ENCODE measurements around the gene CD99. TPM values are rescaled to one million over a fixed set of nuclear protein-coding genes. Genes with fewer than 3 reads are reported as not detected.

CD99 gene
- total and polyA plus RNA-seq, 9 of the 15 experiments (the other 6 are each of a cell fraction or from before 2014, with no cell fraction given) = 5.0 to 55.3 (median 34.5) TPM

DNA sequence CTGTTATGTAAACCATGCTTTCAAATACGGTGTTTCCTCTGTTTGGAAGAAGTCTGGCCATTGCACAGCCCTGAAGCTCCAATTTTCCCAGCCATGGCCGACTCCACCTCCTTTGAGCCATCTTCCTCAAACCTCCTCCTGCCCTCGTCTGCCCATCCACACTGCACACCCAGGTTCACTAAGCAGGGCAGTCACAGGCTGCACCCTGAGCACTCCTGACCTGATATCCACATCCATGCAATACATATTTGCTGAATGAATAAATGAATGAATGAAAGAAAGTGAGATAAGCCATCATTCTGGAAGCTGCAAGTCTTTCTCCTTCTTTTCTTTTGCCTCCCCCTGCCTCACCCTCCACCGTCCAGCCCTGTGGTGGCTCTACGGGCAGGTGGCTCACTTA, 83.0 kb downstream of the CD99 start (continued):
- TF ChIP-seq, protein P1, sequence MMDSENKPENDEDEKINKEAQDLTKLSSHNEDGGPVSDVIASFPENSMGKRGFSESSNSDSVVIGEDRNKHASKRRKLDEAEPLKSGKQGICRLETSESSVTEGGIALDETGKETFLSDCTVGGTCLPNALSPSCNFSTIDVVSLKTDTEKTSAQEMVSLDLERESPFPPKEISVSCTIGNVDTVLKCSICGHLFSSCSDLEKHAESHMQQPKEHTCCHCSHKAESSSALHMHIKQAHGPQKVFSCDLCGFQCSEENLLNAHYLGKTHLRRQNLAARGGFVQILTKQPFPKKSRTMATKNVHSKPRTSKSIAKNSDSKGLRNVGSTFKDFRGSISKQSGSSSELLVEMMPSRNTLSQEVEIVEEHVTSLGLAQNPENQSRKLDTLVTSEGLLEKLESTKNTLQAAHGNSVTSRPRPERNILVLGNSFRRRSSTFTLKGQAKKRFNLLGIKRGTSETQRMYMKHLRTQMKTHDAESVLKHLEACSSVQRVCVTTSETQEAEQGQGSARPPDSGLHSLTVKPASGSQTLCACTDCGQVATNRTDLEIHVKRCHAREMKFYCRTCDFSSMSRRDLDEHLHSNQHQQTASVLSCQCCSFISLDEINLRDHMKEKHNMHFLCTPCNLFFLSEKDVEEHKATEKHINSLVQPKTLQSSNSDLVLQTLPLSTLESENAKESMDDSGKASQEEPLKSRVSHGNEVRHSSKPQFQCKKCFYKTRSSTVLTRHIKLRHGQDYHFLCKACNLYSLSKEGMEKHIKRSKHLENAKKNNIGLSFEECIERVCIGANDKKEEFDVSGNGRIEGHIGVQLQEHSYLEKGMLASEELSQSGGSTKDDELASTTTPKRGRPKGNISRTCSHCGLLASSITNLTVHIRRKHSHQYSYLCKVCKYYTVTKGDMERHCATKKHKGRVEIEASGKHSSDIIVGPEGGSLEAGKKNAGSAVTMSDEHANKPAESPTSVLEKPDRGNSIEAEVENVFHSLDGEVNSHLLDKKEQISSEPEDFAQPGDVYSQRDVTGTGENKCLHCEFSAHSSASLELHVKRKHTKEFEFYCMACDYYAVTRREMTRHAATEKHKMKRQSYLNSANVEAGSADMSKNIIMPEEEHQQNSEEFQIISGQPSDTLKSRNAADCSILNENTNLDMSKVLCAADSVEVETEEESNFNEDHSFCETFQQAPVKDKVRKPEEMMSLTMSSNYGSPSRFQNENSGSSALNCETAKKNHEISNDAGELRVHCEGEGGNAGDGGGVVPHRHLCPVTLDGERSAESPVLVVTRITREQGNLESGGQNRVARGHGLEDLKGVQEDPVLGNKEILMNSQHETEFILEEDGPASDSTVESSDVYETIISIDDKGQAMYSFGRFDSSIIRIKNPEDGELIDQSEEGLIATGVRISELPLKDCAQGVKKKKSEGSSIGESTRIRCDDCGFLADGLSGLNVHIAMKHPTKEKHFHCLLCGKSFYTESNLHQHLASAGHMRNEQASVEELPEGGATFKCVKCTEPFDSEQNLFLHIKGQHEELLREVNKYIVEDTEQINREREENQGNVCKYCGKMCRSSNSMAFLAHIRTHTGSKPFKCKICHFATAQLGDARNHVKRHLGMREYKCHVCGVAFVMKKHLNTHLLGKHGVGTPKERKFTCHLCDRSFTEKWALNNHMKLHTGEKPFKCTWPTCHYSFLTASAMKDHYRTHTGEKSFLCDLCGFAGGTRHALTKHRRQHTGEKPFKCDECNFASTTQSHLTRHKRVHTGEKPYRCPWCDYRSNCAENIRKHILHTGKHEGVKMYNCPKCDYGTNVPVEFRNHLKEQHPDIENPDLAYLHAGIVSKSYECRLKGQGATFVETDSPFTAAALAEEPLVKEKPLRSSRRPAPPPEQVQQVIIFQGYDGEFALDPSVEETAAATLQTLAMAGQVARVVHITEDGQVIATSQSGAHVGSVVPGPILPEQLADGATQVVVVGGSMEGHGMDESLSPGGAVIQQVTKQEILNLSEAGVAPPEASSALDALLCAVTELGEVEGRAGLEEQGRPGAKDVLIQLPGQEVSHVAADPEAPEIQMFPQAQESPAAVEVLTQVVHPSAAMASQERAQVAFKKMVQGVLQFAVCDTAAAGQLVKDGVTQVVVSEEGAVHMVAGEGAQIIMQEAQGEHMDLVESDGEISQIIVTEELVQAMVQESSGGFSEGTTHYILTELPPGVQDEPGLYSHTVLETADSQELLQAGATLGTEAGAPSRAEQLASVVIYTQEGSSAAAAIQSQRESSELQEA (IDR thresholded peaks at IDR 0.05; ENCODE audit: low read depth) = no peak
- TF ChIP-seq MLLT1 (IDR thresholded peaks at IDR 0.05) = no peak
- no peak for TF ChIP-seq CREBBP (IDR thresholded peaks at IDR 0.05; ENCODE audit: low read depth, low read length)
- TF ChIP-seq RFX1 (IDR thresholded peaks at IDR 0.05) = no peak
- TF ChIP-seq TRIM28 (IDR thresholded peaks at IDR 0.05) = no peak
- TF ChIP-seq ZNF77 (CRISPR knock-in tag; IDR thresholded peaks at IDR 0.05) = no peak
- TF ChIP-seq ETS2 (tag; IDR thresholded peaks at IDR 0.05; ENCODE audit: borderline replicate concordance, poor library complexity, severe bottlenecking) = no peak
- TF ChIP-seq DLX4 (CRISPR knock-in tag; IDR thresholded peaks at IDR 0.05) = no peak
- TF ChIP-seq ZNF79 (CRISPR knock-in tag; IDR thresholded peaks at IDR 0.05; ENCODE audit: low read depth) = no peak
- TF ChIP-seq SNIP1 (IDR thresholded peaks at IDR 0.05; ENCODE audit: low read depth) = no peak
- TF ChIP-seq SAFB2 (IDR thresholded peaks at IDR 0.05; ENCODE audit: borderline replicate concordance, low read depth, low read length, severe bottlenecking) = no peak
